Fibroblast of skin of left biceps (primary cell): ENCODE results near the gene PRCP.
A peak's percentile ranks its signal among the peaks of the same experiment; 100 is the strongest.

Experiments used
- DNase-seq, 2 experiments: peaks; one replicate each; pipeline ENCODE4 v3.0.0-alpha.2; 2013; ENCODE audit warnings: low read depth in 2 of 2

Gene PRCP

GRCh38 chr11:82786001-82786400 is 114.2 kb downstream of the PRCP start:
- no peak for DNase-seq

DNA sequence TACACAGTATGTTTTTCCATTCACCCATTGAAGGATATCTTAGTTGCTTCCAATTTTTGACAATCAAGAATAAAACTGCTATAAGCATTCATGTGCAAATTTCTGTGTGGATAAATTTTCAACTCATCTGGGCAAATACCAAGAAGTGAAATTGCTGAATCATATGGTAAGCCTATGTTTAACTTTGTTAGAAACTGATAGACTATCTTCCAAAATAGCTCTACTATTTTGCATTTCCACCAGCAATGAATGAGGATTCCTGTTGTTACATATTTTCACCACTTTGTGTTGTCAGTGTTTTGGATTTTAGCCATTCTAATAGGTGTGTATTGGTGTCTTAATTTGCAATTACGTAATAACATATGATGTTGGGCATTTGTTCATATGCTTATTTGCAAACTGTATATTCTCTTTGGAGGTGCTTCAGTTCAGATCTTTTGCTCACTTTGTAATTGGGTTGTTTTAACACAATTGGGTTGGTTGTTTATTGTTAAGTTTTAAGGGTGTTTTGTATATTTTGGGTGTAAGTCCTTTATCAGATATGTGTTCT is 117.3 kb downstream of the PRCP start:
- no peak for DNase-seq

- DNase-seq = no peak
Observed at GRCh38 chr11:82778776-82779175, 121.5 kb downstream of the PRCP start.

GRCh38 chr11:82776377-82776776 is 123.9 kb downstream of the PRCP start:
- no peak for DNase-seq

- peak; percentile 0 to 4 for DNase-seq
Observed at GRCh38 chr11:82775736-82776346, 124.4 kb downstream of the PRCP start.

DNA sequence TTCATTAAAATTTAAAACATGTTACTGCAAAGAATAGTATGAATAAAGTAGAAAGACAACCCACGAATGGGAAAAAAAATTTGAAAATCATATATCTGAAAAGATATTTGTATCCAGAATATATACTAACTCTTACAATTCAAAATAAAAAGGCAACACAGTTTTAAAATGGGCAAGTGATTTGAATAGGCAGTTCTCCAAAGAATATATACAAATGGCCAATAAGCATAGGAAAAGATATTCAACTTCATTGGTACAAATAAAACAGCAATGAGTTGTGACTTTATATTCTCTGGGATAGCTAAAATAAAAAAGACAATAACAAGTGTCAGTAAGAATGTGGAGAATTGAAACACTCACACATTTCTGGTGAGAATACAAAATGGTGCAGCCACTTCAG is 125.0 kb downstream of the PRCP start:
- no peak for DNase-seq
